AG08395 (cell line): Measurements from ENCODE around the gene RGS3.

Experiments used
- DNase-seq: peaks from one replicate; pipeline ENCODE4 v3.0.0; 2012; ENCODE audit warnings: mixed read lengths, low spot score

RGS3 gene

GRCh38 chr9:113585085-113585442, 121.5 kb downstream of the RGS3 start:
- DNase-seq = no peak

GRCh38 chr9:113585555-113585954, 122.0 kb downstream of the RGS3 start:
- no peak for DNase-seq

- no peak for DNase-seq
These were observed 124.0 kb downstream of the RGS3 start for GRCh38 chr9:113587471-113588031.

GRCh38 chr9:113588242-113588810, 124.8 kb downstream of the RGS3 start:
- DNase-seq = no peak

- no peak for DNase-seq
These were observed 125.4 kb downstream of the RGS3 start for GRCh38 chr9:113588936-113589335.

GRCh38 chr9:113589407-113589806, 125.9 kb downstream of the RGS3 start:
- DNase-seq = no peak

GRCh38 chr9:113589890-113590289, 126.4 kb downstream of the RGS3 start:
- peak; percentile 46 for DNase-seq

GRCh38 chr9:113590389-113590788, 126.9 kb downstream of the RGS3 start:
- no peak for DNase-seq

- peak; percentile 75 for DNase-seq
These were observed 127.7 kb downstream of the RGS3 start for GRCh38 chr9:113590991-113591898.

GRCh38 chr9:113591899-113592625, 128.5 kb downstream of the RGS3 start:
- no peak for DNase-seq

GRCh38 chr9:113592876-113593575, 129.5 kb downstream of the RGS3 start:
- DNase-seq = no peak

GRCh38 chr9:113593682-113594281, 130.3 kb downstream of the RGS3 start:
- DNase-seq = peak; percentile 97

- DNase-seq = no peak
These were observed 131.2 kb downstream of the RGS3 start for GRCh38 chr9:113594484-113595299.

GRCh38 chr9:113596616-113597320, 133.2 kb downstream of the RGS3 start:
- DNase-seq = no peak

GRCh38 chr9:113597390-113598241, 134.1 kb downstream of the RGS3 start:
- no peak for DNase-seq

- no peak for DNase-seq
These were observed 134.9 kb downstream of the RGS3 start for GRCh38 chr9:113598451-113598850.

- no peak for DNase-seq
These were observed 135.4 kb downstream of the RGS3 start for GRCh38 chr9:113598883-113599282.

- peak; percentile 89 for DNase-seq
These were observed 136.1 kb downstream of the RGS3 start for GRCh38 chr9:113599646-113600022.
